22Rv1 (cell line): Measurements from ENCODE around the gene CALU.

Experiments
- H3K27ac ChIP-seq: fragments of 450-650 bp; 2 replicates; pipeline ENCODE4 v1.5.1; 2017
- ZFX ChIP-seq: fragments of 450-650 bp; IDR thresholded peaks from 2 replicates; pipeline ENCODE4 v1.6.1; 2017; ENCODE audit warnings: antibody characterized with exemption, borderline replicate concordance
- TF ChIP-seq, protein P1 (sequence below): fragments of 450-650 bp; IDR thresholded peaks from 2 replicates; pipeline ENCODE4 v1.5.1; 2017; ENCODE audit warnings: mild to moderate bottlenecking

The CALU gene

GRCh38 chr7:128801003-128801402 is 61.8 kb downstream of the CALU start:
- H3K27ac ChIP-seq: no peak overlapping the region
- no peak for TF ChIP-seq ZFX
- TF ChIP-seq, protein P1, sequence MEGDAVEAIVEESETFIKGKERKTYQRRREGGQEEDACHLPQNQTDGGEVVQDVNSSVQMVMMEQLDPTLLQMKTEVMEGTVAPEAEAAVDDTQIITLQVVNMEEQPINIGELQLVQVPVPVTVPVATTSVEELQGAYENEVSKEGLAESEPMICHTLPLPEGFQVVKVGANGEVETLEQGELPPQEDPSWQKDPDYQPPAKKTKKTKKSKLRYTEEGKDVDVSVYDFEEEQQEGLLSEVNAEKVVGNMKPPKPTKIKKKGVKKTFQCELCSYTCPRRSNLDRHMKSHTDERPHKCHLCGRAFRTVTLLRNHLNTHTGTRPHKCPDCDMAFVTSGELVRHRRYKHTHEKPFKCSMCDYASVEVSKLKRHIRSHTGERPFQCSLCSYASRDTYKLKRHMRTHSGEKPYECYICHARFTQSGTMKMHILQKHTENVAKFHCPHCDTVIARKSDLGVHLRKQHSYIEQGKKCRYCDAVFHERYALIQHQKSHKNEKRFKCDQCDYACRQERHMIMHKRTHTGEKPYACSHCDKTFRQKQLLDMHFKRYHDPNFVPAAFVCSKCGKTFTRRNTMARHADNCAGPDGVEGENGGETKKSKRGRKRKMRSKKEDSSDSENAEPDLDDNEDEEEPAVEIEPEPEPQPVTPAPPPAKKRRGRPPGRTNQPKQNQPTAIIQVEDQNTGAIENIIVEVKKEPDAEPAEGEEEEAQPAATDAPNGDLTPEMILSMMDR: no peak

DNA sequence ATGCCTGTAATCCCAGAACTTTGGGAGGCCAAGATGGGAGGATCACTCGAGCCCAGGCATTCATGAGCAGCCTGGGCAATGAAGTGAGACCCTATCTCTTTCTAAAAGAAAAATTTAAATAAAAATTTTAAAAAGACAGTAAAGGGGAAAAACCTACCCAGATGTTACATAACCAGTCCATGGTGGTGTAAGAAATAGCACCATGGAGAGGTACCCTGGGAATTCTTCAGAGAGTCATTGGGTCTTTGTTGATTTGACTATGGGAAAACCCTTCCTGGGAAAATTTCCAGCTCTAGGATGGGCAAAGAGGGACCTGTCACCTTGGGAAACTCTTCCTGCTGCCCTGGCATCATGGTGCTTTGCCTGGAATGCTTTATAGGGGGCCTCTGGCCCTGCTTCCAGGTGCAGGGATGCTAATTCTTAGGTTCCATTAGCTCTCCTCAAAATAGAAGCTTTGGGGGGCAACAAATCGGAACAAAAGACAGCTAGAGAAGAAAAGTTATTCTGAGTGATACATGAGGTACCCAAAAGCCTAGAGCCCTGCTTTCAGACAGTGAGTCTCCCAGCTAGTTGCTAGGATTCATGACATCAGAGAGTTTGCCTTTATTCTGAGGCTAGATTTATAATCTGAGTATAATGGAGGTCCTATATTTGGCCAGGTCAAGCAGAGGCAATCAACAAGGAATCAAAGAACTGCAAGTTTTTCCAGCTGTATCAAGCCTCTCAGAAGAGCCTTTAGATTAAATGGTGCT is 62.7 kb downstream of the CALU start:
- no peak overlapping the region for H3K27ac ChIP-seq
- TF ChIP-seq ZFX: no peak
- TF ChIP-seq, protein P1: no peak

DNA sequence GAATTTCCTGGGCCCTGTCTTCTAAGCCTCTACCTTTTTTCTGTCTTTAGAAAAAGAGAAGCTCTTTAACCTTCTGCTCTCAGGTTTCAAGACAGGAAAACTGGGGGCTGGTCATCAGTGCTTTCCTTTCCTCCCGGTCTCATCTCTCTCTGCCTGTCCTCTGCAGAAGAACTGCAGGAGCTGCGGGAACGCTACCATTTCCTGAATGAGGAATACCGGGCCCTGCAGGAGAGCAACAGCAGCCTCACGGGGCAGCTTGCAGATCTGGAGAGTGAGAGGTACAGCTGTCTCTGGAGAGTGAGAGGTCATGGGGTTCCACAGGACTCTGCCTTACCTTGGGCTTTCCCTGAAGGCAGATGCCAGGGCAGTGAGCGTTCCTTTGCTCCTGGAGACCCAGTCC is 65.3 kb downstream of the CALU start:
- TF ChIP-seq, protein P1: no peak
- TF ChIP-seq ZFX: no peak
- no peak overlapping the region for H3K27ac ChIP-seq

DNA sequence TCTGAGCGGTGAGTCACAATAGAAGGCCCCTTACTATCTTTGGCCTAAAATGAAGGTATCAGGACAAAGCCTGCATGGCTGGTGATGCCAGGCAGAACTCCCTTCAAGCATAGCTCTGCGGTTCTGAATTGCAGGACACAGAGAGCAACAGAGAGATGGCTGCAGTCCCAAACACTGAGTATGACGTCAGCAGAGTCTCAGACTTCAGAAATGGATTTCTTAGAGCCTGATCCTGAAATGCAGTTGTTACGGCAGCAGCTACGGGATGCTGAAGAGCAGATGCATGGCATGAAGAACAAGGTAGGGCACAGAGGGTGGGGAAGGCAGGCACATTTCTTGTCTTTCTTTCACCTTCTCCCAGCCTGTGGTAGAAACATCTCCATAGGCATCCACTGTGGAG is 66.1 kb downstream of the CALU start:
- TF ChIP-seq ZFX: no peak

DNA sequence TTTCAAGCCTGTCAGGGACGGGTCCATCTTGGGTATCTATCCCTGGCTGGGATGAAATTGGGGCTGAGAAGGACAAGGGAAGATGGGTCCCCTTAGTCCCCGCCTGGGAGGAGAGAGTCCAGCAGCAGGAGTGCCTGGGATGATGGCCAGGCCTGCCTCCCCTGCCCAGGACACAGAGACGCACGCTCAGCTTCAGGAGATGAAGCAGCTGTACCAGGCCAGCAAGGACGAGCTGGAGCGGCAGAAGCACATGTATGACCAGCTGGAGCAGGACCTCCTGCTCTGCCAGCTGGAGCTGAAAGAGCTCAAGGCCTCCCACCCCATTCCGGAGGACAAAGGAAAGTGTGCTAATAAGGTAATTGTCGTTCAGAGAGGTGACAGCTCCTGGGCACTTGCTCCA is 68.0 kb downstream of the CALU start:
- no peak for TF ChIP-seq ZFX
- TF ChIP-seq, protein P1: no peak

More for the DNA sequence above, 66.1 kb downstream of the CALU start:
- no peak overlapping the region for H3K27ac ChIP-seq

GRCh38 chr7:128809363-128809762 is 70.2 kb downstream of the CALU start:
- H3K27ac ChIP-seq: no peak overlapping the region
- TF ChIP-seq, protein P1: no peak
- no peak for TF ChIP-seq ZFX

More for the DNA sequence above, 68.0 kb downstream of the CALU start:
- no peak overlapping the region for H3K27ac ChIP-seq

DNA sequence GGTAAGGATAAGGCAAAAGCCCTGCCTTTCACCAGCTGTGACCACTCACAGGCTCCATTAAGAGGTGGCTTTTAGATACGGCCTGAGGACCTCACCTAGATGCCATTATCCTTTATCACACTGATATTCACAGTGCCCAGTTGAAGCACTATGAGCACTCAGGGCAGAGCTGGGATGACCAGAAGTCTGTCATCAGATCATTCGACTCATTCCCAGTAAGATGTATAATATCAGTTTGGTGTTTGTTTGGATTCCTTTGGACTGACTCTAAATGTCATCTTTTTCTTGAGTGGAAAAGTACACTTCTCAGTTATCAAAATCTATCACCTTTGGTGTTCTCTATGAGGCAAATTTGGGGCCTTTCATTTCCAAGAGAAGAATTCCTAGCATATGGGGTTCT is 71.3 kb downstream of the CALU start:
- H3K27ac ChIP-seq: no peak overlapping the region
- no peak for TF ChIP-seq ZFX
- TF ChIP-seq, protein P1: no peak

GRCh38 chr7:128810997-128811396 is 71.8 kb downstream of the CALU start:
- H3K27ac ChIP-seq: no peak overlapping the region
- TF ChIP-seq, protein P1: no peak
- no peak for TF ChIP-seq ZFX
